Spleen (tissue), 7 donors: ENCODE data around the gene JARID2.

Source experiments
- CTCF ChIP-seq, 11 experiments: fragments of 200-600 bp in 7 of 11; fragments of 450-650 bp in 4 of 11; sonication (generic) in 4 of 11; IDR thresholded peaks in 8 of 11; conservative IDR thresholded peaks in 3 of 11; 1 replicate in 7 of 11; 2 replicates in 4 of 11; pipeline versions ENCODE4 v1.4.0 to v1.8.0; 2016 to 2021; ENCODE audit warnings: antibody characterized with exemption in 11 of 11, inconsistent platforms in 4 of 11, mild to moderate bottlenecking in 1 of 11
- POLR2A ChIP-seq, 3 donors: fragments of 450-650 bp; IDR thresholded peaks; one replicate each; pipeline ENCODE4 v1.5.1; 2017; ENCODE audit warnings: antibody characterized with exemption in 3 of 3, mild to moderate bottlenecking in 1 of 3
- POLR2AphosphoS5 ChIP-seq, 3 donors: sonication (generic); formaldehyde crosslinking; IDR thresholded peaks; one replicate each; pipeline ENCODE4 v1.5.1; 2017; ENCODE audit warnings: antibody characterized with exemption in 3 of 3
- donor health status: DM: no; HTN: no; CAD: no; lungs with moderate emphysema.
- donor health status: DM: no; HTN: no; CAD: no.
- donor health status: DM: no; HTN: no; CAD: no.

GRCh38 chr6:15279047-15279661, 33.3 kb downstream of the JARID2 start:
- TF ChIP-seq CTCF (IDR thresholded peaks at IDR 0.05 in 8 of 11, conservative IDR thresholded peaks at IDR 0.05 in 3 of 11) (no peak), POLR2A (IDR thresholded peaks at IDR 0.05) (no peak), POLR2AphosphoS5 (IDR thresholded peaks at IDR 0.05) (no peak)
